ENCODE results near the gene CHD6. TPM values are rescaled to one million over a fixed set of nuclear protein-coding genes. Genes with fewer than 3 reads are reported as not detected.

CHD6 gene
- total RNA-seq, 1 experiment from 2014 or later, result 51.1 TPM

DNA sequence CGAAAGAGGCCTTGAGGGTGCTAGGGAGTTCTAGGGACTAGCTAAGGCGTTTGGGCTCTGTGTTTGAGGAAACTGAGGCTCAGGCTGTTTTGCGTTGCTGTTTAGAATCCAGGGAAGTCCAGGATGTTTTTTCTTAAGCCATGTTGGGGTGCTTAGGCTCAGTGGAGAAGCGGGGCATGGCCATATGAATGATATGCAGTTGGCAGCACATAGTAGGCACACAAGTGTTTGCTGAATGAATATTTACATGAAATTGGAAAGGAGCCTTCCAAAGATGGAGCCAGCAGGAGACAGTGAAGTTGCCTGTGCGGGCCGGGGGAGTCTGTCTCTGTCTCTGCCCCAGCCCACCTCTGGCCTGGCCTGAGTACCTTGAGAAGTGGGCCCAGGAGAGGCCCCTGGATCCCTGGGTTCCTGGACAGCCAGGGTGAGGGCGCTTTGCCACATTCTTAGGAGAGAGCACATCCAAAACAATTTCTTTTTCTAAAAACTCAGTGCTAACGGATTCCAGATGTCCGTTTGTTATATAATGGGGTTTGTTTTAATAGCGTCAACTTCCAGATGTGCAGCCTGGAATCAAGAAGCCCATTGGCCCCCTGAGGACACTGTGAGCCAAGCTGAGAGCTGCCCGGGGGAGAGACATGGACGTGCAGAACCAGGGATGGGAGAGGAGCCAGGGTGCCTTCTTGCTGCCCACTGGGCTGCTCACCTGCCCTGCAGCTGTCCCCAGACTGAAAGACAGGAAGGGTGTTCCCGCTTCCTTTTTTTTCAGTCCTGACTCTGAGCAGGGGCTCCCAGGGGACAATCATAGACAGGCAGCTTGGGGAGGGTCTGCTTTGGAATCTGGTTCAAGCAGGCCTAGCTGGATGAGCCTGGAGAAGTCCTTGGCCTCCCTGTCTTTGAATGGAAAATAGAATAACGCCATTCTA is 231.4 kb downstream of the CHD6 start:
- H2AFZ ChIP-seq, result no peak overlapping the region
- CTCF ChIA-PET, result interaction anchor here (0.6 kb wide), 1 partner anchor 12 kb away, joined by 5 read pairs; no protein-coding TSS in a partner anchor

GRCh38 chr20:41382791-41383305 is 235.3 kb downstream of the CHD6 start:
- Histone ChIP-seq H3K79me2 (ENCODE audit: low read depth) (no peaks in the 10 kb centered on the region), H3K27me3 (ENCODE audit: insufficient read depth, low read depth) (peaks cover 38% of the 10 kb centered on the region), H3K4me2 (no peak overlapping the region), H4K20me1 (ENCODE audit: insufficient read depth) (no peaks in the 10 kb centered on the region), H3K4me3 (no peak overlapping the region), H3K9me2 (ENCODE audit: insufficient read depth) (no peaks in the 10 kb centered on the region), H3K27ac (no peak overlapping the region), H3K9me3 (ENCODE audit: insufficient read depth, low read depth) (no peaks in the 10 kb centered on the region), H3F3A (ENCODE audit: insufficient read depth, low read depth) (no peaks in the 10 kb centered on the region), H3K4me1 (replicated peaks; ENCODE audit: insufficient read depth) (no peaks in the 10 kb centered on the region), H2AFZ (no peak overlapping the region), H3K36me3 (ENCODE audit: low read depth) (no peaks in the 10 kb centered on the region)
- BruUV-seq (replicated peaks), result no TSS peak
- DNase-seq, result no peak
- CTCF ChIA-PET, result no interaction called here
- intact Hi-C loops (cut with micrococcal nuclease; ENCODE audit: unreplicated experiment), result no loop called here
- POLR2A ChIA-PET (ENCODE audit: unreplicated experiment), result no interaction called here
- TF ChIP-seq EZH2 (IDR thresholded peaks at IDR 0.05; ENCODE audit: low read depth) (no peak), CTCF (conservative IDR thresholded peaks at IDR 0.05) (no peak)

More for the DNA sequence above, 231.4 kb downstream of the CHD6 start:
- BruUV-seq (replicated peaks), result no TSS peak
- Histone ChIP-seq H3K27me3 (ENCODE audit: insufficient read depth, low read depth) (0 out of 2 replicates have a peak, but pooled peaks cover 13% of the 10 kb centered on the region), H3K4me2 (no peak overlapping the region), H3K9me2 (ENCODE audit: insufficient read depth) (no peaks in the 10 kb centered on the region), H3K79me2 (ENCODE audit: low read depth) (no peaks in the 10 kb centered on the region), H3F3A (ENCODE audit: insufficient read depth, low read depth) (peaks cover 15% of the 10 kb centered on the region), H3K36me3 (ENCODE audit: low read depth) (no peaks in the 10 kb centered on the region), H3K4me3 (no peak overlapping the region), H3K27ac (no peak overlapping the region), H4K20me1 (ENCODE audit: insufficient read depth) (no peaks in the 10 kb centered on the region), H3K9me3 (ENCODE audit: insufficient read depth, low read depth) (no peaks in the 10 kb centered on the region; the same call in 1 of the 2 replicates), H3K4me1 (replicated peaks; ENCODE audit: insufficient read depth) (peaks cover 12% of the 10 kb centered on the region)
- no peak for DNase-seq
- intact Hi-C loops (cut with micrococcal nuclease; ENCODE audit: unreplicated experiment), result no loop called here
- POLR2A ChIA-PET (ENCODE audit: unreplicated experiment), result no interaction called here
- TF ChIP-seq EZH2 (IDR thresholded peaks at IDR 0.05; ENCODE audit: low read depth), result no peak
- no peak for TF ChIP-seq CTCF (conservative IDR thresholded peaks at IDR 0.05)

DNA sequence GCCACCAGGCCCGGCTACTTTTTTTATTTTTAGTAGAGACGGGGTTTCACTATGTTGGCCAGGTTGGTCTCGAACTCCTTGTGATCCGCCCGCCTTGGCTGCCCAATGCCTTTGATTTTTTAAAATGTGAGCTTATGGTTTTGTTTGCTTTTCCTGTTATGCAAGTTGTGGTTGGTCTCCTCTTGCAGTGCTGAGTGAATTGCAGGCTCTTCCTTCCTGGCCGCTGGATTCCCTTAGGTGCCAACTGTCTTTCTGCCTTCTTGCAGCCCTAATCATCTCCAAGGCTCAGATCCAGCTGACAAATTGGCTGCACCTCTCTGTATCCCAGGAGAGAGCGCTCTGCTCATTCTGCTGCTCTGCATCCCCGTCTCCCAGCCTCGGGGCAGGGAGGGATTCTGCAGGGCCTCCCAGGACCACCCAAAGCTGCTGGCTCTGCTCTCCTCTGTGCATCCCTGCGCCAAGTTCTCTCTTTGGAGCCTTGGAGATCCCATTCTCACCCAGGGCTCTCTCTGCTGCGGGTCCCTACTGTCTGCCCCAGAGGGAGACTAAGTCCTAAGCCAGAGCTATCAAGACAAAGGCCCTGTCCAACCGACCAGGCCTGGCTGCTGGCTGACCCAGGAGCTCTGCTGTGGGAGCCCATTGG is 237.5 kb downstream of the CHD6 start:
- Histone ChIP-seq H3K4me2 (no peak overlapping the region), H3F3A (ENCODE audit: insufficient read depth, low read depth) (no peaks in the 10 kb centered on the region), H3K36me3 (ENCODE audit: low read depth) (no peaks in the 10 kb centered on the region), H3K79me2 (ENCODE audit: low read depth) (no peaks in the 10 kb centered on the region), H3K9me3 (ENCODE audit: insufficient read depth, low read depth) (no peaks in the 10 kb centered on the region), H4K20me1 (ENCODE audit: insufficient read depth) (no peaks in the 10 kb centered on the region), H3K27ac (no peak overlapping the region), H2AFZ (no peak overlapping the region), H3K4me3 (no peak overlapping the region), H3K9me2 (ENCODE audit: insufficient read depth) (no peaks in the 10 kb centered on the region), H3K27me3 (ENCODE audit: insufficient read depth, low read depth) (peaks cover 60% of the 10 kb centered on the region), H3K4me1 (replicated peaks; ENCODE audit: insufficient read depth) (no peaks in the 10 kb centered on the region)
- peak in 1 of 2 experiments; percentile 27 for DNase-seq
- intact Hi-C loops (cut with micrococcal nuclease; ENCODE audit: unreplicated experiment), result no loop called here
- ChIA-PET CTCF (no interaction called here), POLR2A (ENCODE audit: unreplicated experiment) (interaction anchor here (0.6 kb wide), 1 partner anchor 395 kb away, joined by 3 read pairs; no protein-coding TSS in a partner anchor)
- BruUV-seq (replicated peaks), result no TSS peak
- TF ChIP-seq EZH2 (IDR thresholded peaks at IDR 0.05; ENCODE audit: low read depth) (no peak), CTCF (conservative IDR thresholded peaks at IDR 0.05) (no peak)

Measured in PC-9 (cell line).